GM18511 (cell line): ENCODE measurements around the gene POU6F2.

Experiments
- ATAC-seq: cut with Tn5 transposase; IDR thresholded peaks from one replicate; pipeline ENCODE4 v1.9.1; 2021; ENCODE audit warnings: mild to moderate bottlenecking, moderate library complexity; ENCODE audit not compliant: unreplicated experiment

POU6F2 gene

GRCh38 chr7:39384386-39384785 is 406.7 kb downstream of the POU6F2 start:
- ATAC-seq: no peak

GRCh38 chr7:39386718-39387117 is 409.0 kb downstream of the POU6F2 start:
- no peak for ATAC-seq

- ATAC-seq: no peak
Measured at GRCh38 chr7:39392151-39392550, 414.4 kb downstream of the POU6F2 start.

GRCh38 chr7:39394105-39394680 is 416.5 kb downstream of the POU6F2 start:
- no peak for ATAC-seq

GRCh38 chr7:39399458-39399857 is 421.7 kb downstream of the POU6F2 start:
- no peak for ATAC-seq

- ATAC-seq: no peak
Measured at GRCh38 chr7:39399986-39400385, 422.3 kb downstream of the POU6F2 start.

- no peak for ATAC-seq
Measured at GRCh38 chr7:39400836-39401235, 423.1 kb downstream of the POU6F2 start.

GRCh38 chr7:39402034-39402433 is 424.3 kb downstream of the POU6F2 start:
- ATAC-seq: no peak

- ATAC-seq: no peak
Measured at GRCh38 chr7:39404907-39405306, 427.2 kb downstream of the POU6F2 start.

GRCh38 chr7:39405581-39405980 is 427.9 kb downstream of the POU6F2 start:
- no peak for ATAC-seq

- no peak for ATAC-seq
Measured at GRCh38 chr7:39406467-39406866, 428.8 kb downstream of the POU6F2 start.

GRCh38 chr7:39407137-39407536 is 429.4 kb downstream of the POU6F2 start:
- ATAC-seq: no peak

GRCh38 chr7:39407723-39408122 is 430.0 kb downstream of the POU6F2 start:
- ATAC-seq: no peak

- ATAC-seq: no peak
Measured at GRCh38 chr7:39408906-39409305, 431.2 kb downstream of the POU6F2 start.

GRCh38 chr7:39410582-39410981 is 432.9 kb downstream of the POU6F2 start:
- no peak for ATAC-seq

GRCh38 chr7:39413636-39414223 is 436.0 kb downstream of the POU6F2 start:
- ATAC-seq: peak; percentile 17

GRCh38 chr7:39414224-39415035 is 436.7 kb downstream of the POU6F2 start:
- peak; percentile 91 for ATAC-seq

- ATAC-seq: no peak
Measured at GRCh38 chr7:39415091-39415787, 437.5 kb downstream of the POU6F2 start.

GRCh38 chr7:39416866-39417265 is 439.2 kb downstream of the POU6F2 start:
- ATAC-seq: no peak

- no peak for ATAC-seq
Measured at GRCh38 chr7:39417642-39418041, 439.9 kb downstream of the POU6F2 start.

- ATAC-seq: no peak
Measured at GRCh38 chr7:39421251-39421650, 443.5 kb downstream of the POU6F2 start.

GRCh38 chr7:39421661-39422060 is 444.0 kb downstream of the POU6F2 start:
- ATAC-seq: no peak
